ENCODE measurements around the gene MSTN. TPM values are rescaled to one million over a fixed set of nuclear protein-coding genes. Genes with fewer than 3 reads are reported as not detected.
"Not testable (repeated sequence)": the region's sequence is repeated elsewhere in the genome, so short reads cannot be mapped to it uniquely, and the experiment has no call there.

The MSTN gene
- polyA plus RNA-seq, 2 donors = 0.09 to 0.20 TPM

- no peaks in the 10 kb centered on the region for H3K4me1 ChIP-seq (ENCODE audit: control insufficient read depth in 2 of 2, insufficient read depth in 2 of 2, low read length in 1 of 2)
- no peak overlapping the region for H3K27ac ChIP-seq (ENCODE audit: low read depth in 2 of 2, low read length in 1 of 2)
- no peak overlapping the region for H3K4me3 ChIP-seq (ENCODE audit: low read depth in 1 of 2, low read length in 2 of 2)
- no peaks in the 10 kb centered on the region for H3K9me3 ChIP-seq (ENCODE audit: control insufficient read depth in 2 of 2, insufficient read depth in 1 of 2, low read depth in 1 of 2, low read length in 1 of 2)
- no peaks in the 10 kb centered on the region for H3K36me3 ChIP-seq (ENCODE audit: control insufficient read depth in 2 of 2, insufficient read depth in 2 of 2, low read length in 1 of 2)
- no peaks in the 10 kb centered on the region for H3K27me3 ChIP-seq (ENCODE audit: control insufficient read depth in 1 of 2, insufficient read depth in 2 of 2, low read length in 2 of 2)
Observed at GRCh38 chr2:190050001-190050400, 12.5 kb downstream of the MSTN start.

GRCh38 chr2:190044866-190045265, 17.7 kb downstream of the MSTN start:
- Histone ChIP-seq H3K27ac (ENCODE audit: low read depth in 2 of 2, low read length in 1 of 2) (no peak overlapping the region), H3K9me3 (ENCODE audit: control insufficient read depth in 2 of 2, insufficient read depth in 1 of 2, low read depth in 1 of 2, low read length in 1 of 2) (no peaks in the 10 kb centered on the region), H3K4me1 (ENCODE audit: control insufficient read depth in 2 of 2, insufficient read depth in 2 of 2, low read length in 1 of 2) (no peaks in the 10 kb centered on the region), H3K36me3 (ENCODE audit: control insufficient read depth in 2 of 2, insufficient read depth in 2 of 2, low read length in 1 of 2) (no peaks in the 10 kb centered on the region), H3K4me3 (ENCODE audit: low read depth in 1 of 2, low read length in 2 of 2) (no peak overlapping the region), H3K27me3 (ENCODE audit: control insufficient read depth in 1 of 2, insufficient read depth in 2 of 2, low read length in 2 of 2) (no peaks in the 10 kb centered on the region)
- WGBS, 2 donors = 94 to 95% methylated on average over 2 of the region's 2 CpGs

GRCh38 chr2:190043441-190043840, 19.1 kb downstream of the MSTN start:
- no peak overlapping the region for H3K4me3 ChIP-seq (ENCODE audit: low read depth in 1 of 2, low read length in 2 of 2)
- WGBS, 2 donors = 78 to 82% methylated on average over 3 of the region's 3 CpGs
- H3K27me3 ChIP-seq (ENCODE audit: control insufficient read depth in 1 of 2, insufficient read depth in 2 of 2, low read length in 2 of 2) = no peaks in the 10 kb centered on the region
- H3K27ac ChIP-seq (ENCODE audit: low read depth in 2 of 2, low read length in 1 of 2) = no peak overlapping the region
- H3K36me3 ChIP-seq (ENCODE audit: control insufficient read depth in 2 of 2, insufficient read depth in 2 of 2, low read length in 1 of 2) = no peaks in the 10 kb centered on the region
- H3K4me1 ChIP-seq (ENCODE audit: control insufficient read depth in 2 of 2, insufficient read depth in 2 of 2, low read length in 1 of 2) = no peaks in the 10 kb centered on the region
- no peaks in the 10 kb centered on the region for H3K9me3 ChIP-seq (ENCODE audit: control insufficient read depth in 2 of 2, insufficient read depth in 1 of 2, low read depth in 1 of 2, low read length in 1 of 2)

- H3K27ac ChIP-seq (ENCODE audit: low read depth in 2 of 2, low read length in 1 of 2) = no peak overlapping the region
- H3K27me3 ChIP-seq (ENCODE audit: control insufficient read depth in 1 of 2, insufficient read depth in 2 of 2, low read length in 2 of 2) = no peaks in the 10 kb centered on the region
- no peak overlapping the region for H3K4me3 ChIP-seq (ENCODE audit: low read depth in 1 of 2, low read length in 2 of 2)
- H3K9me3 ChIP-seq (ENCODE audit: control insufficient read depth in 2 of 2, insufficient read depth in 1 of 2, low read depth in 1 of 2, low read length in 1 of 2) = no peaks in the 10 kb centered on the region
- H3K4me1 ChIP-seq (ENCODE audit: control insufficient read depth in 2 of 2, insufficient read depth in 2 of 2, low read length in 1 of 2) = no peaks in the 10 kb centered on the region
- H3K36me3 ChIP-seq (ENCODE audit: control insufficient read depth in 2 of 2, insufficient read depth in 2 of 2, low read length in 1 of 2) = no peaks in the 10 kb centered on the region
- WGBS, 2 donors = 60 to 78% methylated on average over 2 of the region's 2 CpGs
Observed at GRCh38 chr2:190036071-190036470, 26.5 kb downstream of the MSTN start.

- not testable (repeated sequence) for H3K9me3 ChIP-seq (ENCODE audit: control insufficient read depth in 2 of 2, insufficient read depth in 1 of 2, low read depth in 1 of 2, low read length in 1 of 2); H3K4me1 ChIP-seq (ENCODE audit: control insufficient read depth in 2 of 2, insufficient read depth in 2 of 2, low read length in 1 of 2); H3K36me3 ChIP-seq (ENCODE audit: control insufficient read depth in 2 of 2, insufficient read depth in 2 of 2, low read length in 1 of 2); H3K4me3 ChIP-seq (ENCODE audit: low read depth in 1 of 2, low read length in 2 of 2); H3K27me3 ChIP-seq (ENCODE audit: control insufficient read depth in 1 of 2, insufficient read depth in 2 of 2, low read length in 2 of 2); H3K27ac ChIP-seq (ENCODE audit: low read depth in 2 of 2, low read length in 1 of 2)
- WGBS, 2 donors = 79 to 85% methylated on average over 10 of the region's 10 CpGs
Observed at GRCh38 chr2:190034417-190034816, 28.1 kb downstream of the MSTN start.

GRCh38 chr2:190031969-190032618, 30.4 kb downstream of the MSTN start:
- Histone ChIP-seq H3K4me3 (ENCODE audit: low read depth in 1 of 2, low read length in 2 of 2) (no peak overlapping the region), H3K27ac (ENCODE audit: low read depth in 2 of 2, low read length in 1 of 2) (no peak overlapping the region), H3K9me3 (ENCODE audit: control insufficient read depth in 2 of 2, insufficient read depth in 1 of 2, low read depth in 1 of 2, low read length in 1 of 2) (no peaks in the 10 kb centered on the region), H3K27me3 (ENCODE audit: control insufficient read depth in 1 of 2, insufficient read depth in 2 of 2, low read length in 2 of 2) (no peaks in the 10 kb centered on the region), H3K36me3 (ENCODE audit: control insufficient read depth in 2 of 2, insufficient read depth in 2 of 2, low read length in 1 of 2) (no peaks in the 10 kb centered on the region), H3K4me1 (ENCODE audit: control insufficient read depth in 2 of 2, insufficient read depth in 2 of 2, low read length in 1 of 2) (no peaks in the 10 kb centered on the region)
- 18 to 20% methylated on average over 1 of the region's 1 CpG for WGBS, 2 donors

- H3K9me3 ChIP-seq (ENCODE audit: control insufficient read depth in 2 of 2, insufficient read depth in 1 of 2, low read depth in 1 of 2, low read length in 1 of 2) = no peaks in the 10 kb centered on the region
- no peak overlapping the region for H3K4me3 ChIP-seq (ENCODE audit: low read depth in 1 of 2, low read length in 2 of 2)
- no peak overlapping the region for H3K27ac ChIP-seq (ENCODE audit: low read depth in 2 of 2, low read length in 1 of 2)
- H3K27me3 ChIP-seq (ENCODE audit: control insufficient read depth in 1 of 2, insufficient read depth in 2 of 2, low read length in 2 of 2) = no peaks in the 10 kb centered on the region
- 22 to 25% methylated on average over 5 of the region's 5 CpGs for WGBS, 2 donors
- no peaks in the 10 kb centered on the region for H3K36me3 ChIP-seq (ENCODE audit: control insufficient read depth in 2 of 2, insufficient read depth in 2 of 2, low read length in 1 of 2)
- H3K4me1 ChIP-seq (ENCODE audit: control insufficient read depth in 2 of 2, insufficient read depth in 2 of 2, low read length in 1 of 2) = no peaks in the 10 kb centered on the region
Observed at GRCh38 chr2:190023860-190024259, 38.7 kb downstream of the MSTN start.

GRCh38 chr2:190020720-190021119, 41.8 kb downstream of the MSTN start:
- H3K36me3 ChIP-seq (ENCODE audit: control insufficient read depth in 2 of 2, insufficient read depth in 2 of 2, low read length in 1 of 2) = no peaks in the 10 kb centered on the region
- H3K9me3 ChIP-seq (ENCODE audit: control insufficient read depth in 2 of 2, insufficient read depth in 1 of 2, low read depth in 1 of 2, low read length in 1 of 2) = no peaks in the 10 kb centered on the region
- peaks cover 0 to 2% of the 10 kb centered on the region in 2 donors for H3K27me3 ChIP-seq (ENCODE audit: control insufficient read depth in 1 of 2, insufficient read depth in 2 of 2, low read length in 2 of 2)
- no peak overlapping the region for H3K4me3 ChIP-seq (ENCODE audit: low read depth in 1 of 2, low read length in 2 of 2)
- H3K4me1 ChIP-seq (ENCODE audit: control insufficient read depth in 2 of 2, insufficient read depth in 2 of 2, low read length in 1 of 2) = no peaks in the 10 kb centered on the region
- H3K27ac ChIP-seq (ENCODE audit: low read depth in 2 of 2, low read length in 1 of 2) = no peak overlapping the region

- H3K36me3 ChIP-seq (ENCODE audit: control insufficient read depth in 2 of 2, insufficient read depth in 2 of 2, low read length in 1 of 2) = no peaks in the 10 kb centered on the region
Observed at GRCh38 chr2:190017837-190018236, 44.7 kb downstream of the MSTN start.

GRCh38 chr2:190015969-190016368, 46.6 kb downstream of the MSTN start:
- not testable (repeated sequence) for H3K36me3 ChIP-seq (ENCODE audit: control insufficient read depth in 2 of 2, insufficient read depth in 2 of 2, low read length in 1 of 2); H3K4me3 ChIP-seq (ENCODE audit: low read depth in 1 of 2, low read length in 2 of 2); H3K9me3 ChIP-seq (ENCODE audit: control insufficient read depth in 2 of 2, insufficient read depth in 1 of 2, low read depth in 1 of 2, low read length in 1 of 2); H3K27ac ChIP-seq (ENCODE audit: low read depth in 2 of 2, low read length in 1 of 2); H3K4me1 ChIP-seq (ENCODE audit: control insufficient read depth in 2 of 2, insufficient read depth in 2 of 2, low read length in 1 of 2); H3K27me3 ChIP-seq (ENCODE audit: control insufficient read depth in 1 of 2, insufficient read depth in 2 of 2, low read length in 2 of 2)
- WGBS, 2 donors = 81 to 84% methylated on average over 1 of the region's 1 CpG

More at GRCh38 chr2:190017837-190018236, 44.7 kb downstream of the MSTN start:
- no peak overlapping the region for H3K27ac ChIP-seq (ENCODE audit: low read depth in 2 of 2, low read length in 1 of 2)
- WGBS, 2 donors = 91 to 92% methylated on average over 1 of the region's 1 CpG
- peaks cover 0 to 8% of the 10 kb centered on the region in 2 donors for H3K9me3 ChIP-seq (ENCODE audit: control insufficient read depth in 2 of 2, insufficient read depth in 1 of 2, low read depth in 1 of 2, low read length in 1 of 2)
- peaks cover 0 to 2% of the 10 kb centered on the region in 2 donors for H3K27me3 ChIP-seq (ENCODE audit: control insufficient read depth in 1 of 2, insufficient read depth in 2 of 2, low read length in 2 of 2)
- H3K4me1 ChIP-seq (ENCODE audit: control insufficient read depth in 2 of 2, insufficient read depth in 2 of 2, low read length in 1 of 2) = no peaks in the 10 kb centered on the region
- no peak overlapping the region for H3K4me3 ChIP-seq (ENCODE audit: low read depth in 1 of 2, low read length in 2 of 2)

Measured in esophagus (tissue), 2 donors.